GM23338 (cell line): ENCODE data around the gene KATNAL2. TPM values are rescaled to one million over a fixed set of nuclear protein-coding genes. Genes with fewer than 3 reads are reported as not detected.

Source experiments
- ATAC-seq: fragments of 200-7000 bp; cut with Tn5 transposase; 3 replicates; pipeline ENCODE4 v1.9.1; 2020
- DNase-seq: peaks from one replicate; pipeline ENCODE4 v3.0.0-alpha.2; 2015; ENCODE audit warnings: low spot score
- H2AFZ ChIP-seq: fragments of 200-600 bp; sonication (generic); 2 replicates; pipeline ENCODE4 v1.8.0; 2016; ENCODE audit warnings: antibody characterized with exemption, mild to moderate bottlenecking, moderate library complexity
- H3F3A ChIP-seq: fragments of 200-600 bp; sonication (generic); replicated peaks from 2 replicates; pipeline ENCODE4 v1.8.0; 2017; ENCODE audit warnings: antibody characterized with exemption, mixed run types, low read depth
- H3K27ac ChIP-seq: fragments of 200-600 bp; sonication (generic); 2 replicates; pipeline ENCODE4 v1.6.1; 2016; ENCODE audit warnings: low read depth
- H3K27me3 ChIP-seq: fragments of 200-600 bp; sonication (generic); 2 replicates; pipeline ENCODE4 v1.8.0; 2016; ENCODE audit warnings: mild to moderate bottlenecking, mixed run types, moderate library complexity; ENCODE audit not compliant: insufficient read depth
- H3K36me3 ChIP-seq: fragments of 200-600 bp; sonication (generic); 2 replicates; pipeline ENCODE4 v1.8.0; 2016; ENCODE audit warnings: mild to moderate bottlenecking; ENCODE audit not compliant: insufficient read depth
- H3K4me1 ChIP-seq: fragments of 200-600 bp; sonication (generic); 2 replicates; pipeline ENCODE4 v1.8.0; 2016; ENCODE audit warnings: mild to moderate bottlenecking, moderate library complexity; ENCODE audit not compliant: insufficient read depth
- H3K4me2 ChIP-seq: fragments of 200-600 bp; sonication (generic); 2 replicates; pipeline ENCODE4 v1.7.1; 2017; ENCODE audit warnings: mixed run types
- H3K4me3 ChIP-seq: fragments of 200-600 bp; sonication (generic); 2 replicates; pipeline ENCODE4 v1.6.1; 2016; ENCODE audit warnings: mixed run types
- H3K79me2 ChIP-seq: fragments of 200-600 bp; sonication (generic); replicated peaks from 2 replicates; pipeline ENCODE4 v1.8.0; 2017; ENCODE audit warnings: mild to moderate bottlenecking; ENCODE audit not compliant: insufficient read depth
- H3K9me2 ChIP-seq: fragments of 200-600 bp; sonication (generic); 2 replicates; pipeline ENCODE4 v1.8.0; 2017; ENCODE audit not compliant: insufficient read depth
- H4K20me1 ChIP-seq: fragments of 200-600 bp; sonication (generic); replicated peaks from 2 replicates; pipeline ENCODE4 v1.8.0; 2017; ENCODE audit warnings: mild to moderate bottlenecking; ENCODE audit not compliant: insufficient read depth
- H3K27ac Mint-ChIP-seq: 2 replicates; pipeline ENCODE4 v1.8.0; 2020; ENCODE audit warnings: inconsistent platforms, mild to moderate bottlenecking, moderate library complexity, mixed read lengths
- H3K27me3 Mint-ChIP-seq: 3 replicates; pipeline ENCODE4 v1.8.0; 2022; ENCODE audit warnings: low read depth, mild to moderate bottlenecking, moderate library complexity, mixed read lengths, inconsistent platforms; ENCODE audit not compliant: insufficient read depth, poor library complexity
- H3K36me3 Mint-ChIP-seq: 3 replicates; pipeline ENCODE4 v1.8.0; 2021; ENCODE audit warnings: low read depth, mild to moderate bottlenecking, inconsistent platforms, moderate library complexity, mixed read lengths
- H3K4me1 Mint-ChIP-seq: 3 replicates; pipeline ENCODE4 v1.8.0; 2020; ENCODE audit warnings: mild to moderate bottlenecking, inconsistent platforms, mixed read lengths
- H3K4me3 Mint-ChIP-seq: 3 replicates; pipeline ENCODE4 v1.8.0; 2021; ENCODE audit warnings: moderate library complexity, mild to moderate bottlenecking, inconsistent platforms, mixed read lengths
- H3K9me3 Mint-ChIP-seq: 3 replicates; pipeline ENCODE4 v1.8.0; 2020; ENCODE audit warnings: moderate library complexity, mild to moderate bottlenecking, inconsistent platforms, mixed read lengths
- CTCF ChIP-seq, 2 experiments: fragments of 200-600 bp in 1 of 2; sonication (generic) in 1 of 2; conservative IDR thresholded peaks; 2 replicates each; pipeline versions ENCODE4 v1.5.1 to v1.6.1; 2016 to 2017; ENCODE audit warnings: antibody characterized with exemption in 2 of 2, low read depth in 2 of 2, mild to moderate bottlenecking in 2 of 2, moderate library complexity in 1 of 2
- EZH2 ChIP-seq: fragments of 200-600 bp; sonication (generic); IDR thresholded peaks from one replicate; pipeline ENCODE4 v1.8.0; 2017; ENCODE audit warnings: antibody characterized with exemption, mild to moderate bottlenecking, low read depth; ENCODE audit not compliant: unreplicated experiment
- EZH2phosphoT487 ChIP-seq: fragments of 200-600 bp; sonication (generic); IDR thresholded peaks from one replicate; pipeline ENCODE4 v1.8.1; 2018; ENCODE audit warnings: antibody characterized with exemption; ENCODE audit not compliant: unreplicated experiment
- JUNB ChIP-seq: IDR thresholded peaks from one replicate; pipeline ENCODE4 v1.6.1; 2016; ENCODE audit warnings: antibody characterized with exemption; ENCODE audit not compliant: unreplicated experiment
- POLR2AphosphoS5 ChIP-seq: IDR thresholded peaks from 2 replicates; pipeline ENCODE4 v1.6.1; 2016; ENCODE audit warnings: antibody characterized with exemption, low read depth
- STAT1 ChIP-seq: IDR thresholded peaks from one replicate; pipeline ENCODE4 v1.6.1; 2016; ENCODE audit warnings: antibody characterized with exemption; ENCODE audit not compliant: unreplicated experiment
- ZNF114 ChIP-seq: fragments of 250-450 bp; sonication (Bioruptor Pico); IDR thresholded peaks from 2 replicates; pipeline ENCODE4 v1.5.0; 2020; ENCODE audit warnings: mild to moderate bottlenecking, moderate library complexity
- polyA plus RNA-seq: library from polyadenylated mRNA; unstranded; fragments of >200 nt; fragmentation: Nextera tagmentation; extraction: Ambion mirVana; gene quantifications from 2 replicates; pipeline ENCODE4 v1.2.1, GENCODE V29; 2016
- total RNA-seq: library from RNA; depleted of rRNA; stranded (reverse); fragments of >200 nt; shearing (Covaris generic); gene quantifications from 2 replicates; pipeline ENCODE4 v1.2.3, GENCODE V29; 2014
- TF ChIP-seq, protein P1 (sequence below): IDR thresholded peaks from 2 replicates; pipeline ENCODE4 v1.6.1; 2016; ENCODE audit warnings: antibody characterized with exemption
- TF ChIP-seq, protein P2 (sequence below): fragments of 250-450 bp; sonication (Bioruptor Pico); IDR thresholded peaks from 2 replicates; pipeline ENCODE4 v1.5.0; 2020; ENCODE audit warnings: mild to moderate bottlenecking, moderate library complexity

The KATNAL2 gene
- total and polyA plus RNA-seq, 2 experiments from 2014 or later = 11.8 TPM

DNA sequence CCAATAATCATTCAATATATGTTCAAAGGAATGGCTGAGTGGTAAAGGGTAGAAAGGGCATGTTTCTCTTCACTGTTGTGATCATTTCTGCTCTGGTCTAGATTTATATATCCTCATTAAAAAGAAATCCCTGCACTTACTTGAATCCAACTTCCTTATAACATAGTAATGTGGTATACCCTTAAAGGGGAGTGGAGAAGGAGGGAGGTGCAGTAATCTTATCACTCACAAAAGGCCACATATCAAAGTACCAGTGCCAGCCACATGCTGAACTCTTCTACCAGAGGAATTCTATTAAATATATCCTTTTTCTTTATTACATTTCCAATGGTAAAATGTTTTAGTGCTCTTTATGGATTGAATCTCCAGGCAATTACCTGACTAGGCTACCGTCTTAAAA, 3.3 kb downstream of the KATNAL2 start (continued):
- TF ChIP-seq POLR2AphosphoS5 = no peak
- no peak for TF ChIP-seq EZH2
- TF ChIP-seq STAT1 = no peak

DNA sequence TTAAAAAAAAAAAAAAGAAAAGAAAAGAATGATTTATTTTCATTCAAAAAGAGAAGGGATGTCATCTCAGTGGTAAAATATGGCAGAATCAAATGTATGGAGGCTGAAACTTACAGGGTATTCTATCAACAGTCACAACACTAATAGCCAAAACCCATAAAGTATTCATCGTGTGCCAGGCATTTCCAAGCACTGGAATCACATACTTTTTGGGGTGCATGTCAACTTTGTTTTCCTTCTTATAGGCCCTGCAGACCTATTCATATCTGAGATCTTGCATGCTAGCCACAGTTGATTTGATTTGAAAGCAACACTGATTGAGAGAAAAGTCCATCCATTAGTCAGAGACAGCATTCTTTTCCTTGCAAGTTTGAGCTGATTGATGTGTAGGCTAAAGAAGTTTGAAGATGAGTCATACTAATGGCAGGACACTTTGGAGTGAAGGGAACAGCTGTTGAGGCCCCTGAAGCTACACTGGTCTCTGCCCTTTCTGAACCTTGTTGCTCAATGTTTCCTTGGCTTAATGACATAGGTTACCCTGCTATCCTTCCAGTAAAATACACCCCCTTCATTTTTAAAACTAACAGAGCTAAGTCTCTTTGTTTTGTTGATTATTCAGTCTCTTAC, 22.0 kb downstream of the KATNAL2 start:
- Histone ChIP-seq H3F3A (no peaks in the 10 kb centered on the region), H2AFZ (no peak overlapping the region), H3K27me3 (no peaks in the 10 kb centered on the region), H3K79me2 (no peaks in the 10 kb centered on the region), H3K9me2 (no peaks in the 10 kb centered on the region), H4K20me1 (no peaks in the 10 kb centered on the region), H3K4me1 (peaks cover 8% of the 10 kb centered on the region), H3K27ac (no peak overlapping the region), H3K4me2 (no peak overlapping the region), H3K36me3 (no peaks in the 10 kb centered on the region), H3K4me3 (no peak overlapping the region)
- H3K9me3 Mint-ChIP-seq = no peaks in the 10 kb centered on the region
- no peaks in the 10 kb centered on the region for H3K36me3 Mint-ChIP-seq
- H3K27ac Mint-ChIP-seq = no peak overlapping the region
- H3K4me1 Mint-ChIP-seq = peaks cover 9% of the 10 kb centered on the region; the same call in 2 of the 3 replicates
- no peak overlapping the region for H3K4me3 Mint-ChIP-seq
- H3K27me3 Mint-ChIP-seq = no peaks in the 10 kb centered on the region
- DNase-seq (peak; percentile 10), ATAC-seq (no peak; the same call in 2 of the 3 replicates)
- TF ChIP-seq CTCF (conservative IDR thresholded peaks at IDR 0.05; ENCODE audit: low read depth in 2 of 2) (no peak), EZH2phosphoT487 (no peak), JUNB (no peak), POLR2AphosphoS5 (no peak), ZNF114 (no peak)
- TF ChIP-seq, protein P1, sequence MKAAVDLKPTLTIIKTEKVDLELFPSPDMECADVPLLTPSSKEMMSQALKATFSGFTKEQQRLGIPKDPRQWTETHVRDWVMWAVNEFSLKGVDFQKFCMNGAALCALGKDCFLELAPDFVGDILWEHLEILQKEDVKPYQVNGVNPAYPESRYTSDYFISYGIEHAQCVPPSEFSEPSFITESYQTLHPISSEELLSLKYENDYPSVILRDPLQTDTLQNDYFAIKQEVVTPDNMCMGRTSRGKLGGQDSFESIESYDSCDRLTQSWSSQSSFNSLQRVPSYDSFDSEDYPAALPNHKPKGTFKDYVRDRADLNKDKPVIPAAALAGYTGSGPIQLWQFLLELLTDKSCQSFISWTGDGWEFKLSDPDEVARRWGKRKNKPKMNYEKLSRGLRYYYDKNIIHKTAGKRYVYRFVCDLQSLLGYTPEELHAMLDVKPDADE = no peak
- TF ChIP-seq, protein P2, sequence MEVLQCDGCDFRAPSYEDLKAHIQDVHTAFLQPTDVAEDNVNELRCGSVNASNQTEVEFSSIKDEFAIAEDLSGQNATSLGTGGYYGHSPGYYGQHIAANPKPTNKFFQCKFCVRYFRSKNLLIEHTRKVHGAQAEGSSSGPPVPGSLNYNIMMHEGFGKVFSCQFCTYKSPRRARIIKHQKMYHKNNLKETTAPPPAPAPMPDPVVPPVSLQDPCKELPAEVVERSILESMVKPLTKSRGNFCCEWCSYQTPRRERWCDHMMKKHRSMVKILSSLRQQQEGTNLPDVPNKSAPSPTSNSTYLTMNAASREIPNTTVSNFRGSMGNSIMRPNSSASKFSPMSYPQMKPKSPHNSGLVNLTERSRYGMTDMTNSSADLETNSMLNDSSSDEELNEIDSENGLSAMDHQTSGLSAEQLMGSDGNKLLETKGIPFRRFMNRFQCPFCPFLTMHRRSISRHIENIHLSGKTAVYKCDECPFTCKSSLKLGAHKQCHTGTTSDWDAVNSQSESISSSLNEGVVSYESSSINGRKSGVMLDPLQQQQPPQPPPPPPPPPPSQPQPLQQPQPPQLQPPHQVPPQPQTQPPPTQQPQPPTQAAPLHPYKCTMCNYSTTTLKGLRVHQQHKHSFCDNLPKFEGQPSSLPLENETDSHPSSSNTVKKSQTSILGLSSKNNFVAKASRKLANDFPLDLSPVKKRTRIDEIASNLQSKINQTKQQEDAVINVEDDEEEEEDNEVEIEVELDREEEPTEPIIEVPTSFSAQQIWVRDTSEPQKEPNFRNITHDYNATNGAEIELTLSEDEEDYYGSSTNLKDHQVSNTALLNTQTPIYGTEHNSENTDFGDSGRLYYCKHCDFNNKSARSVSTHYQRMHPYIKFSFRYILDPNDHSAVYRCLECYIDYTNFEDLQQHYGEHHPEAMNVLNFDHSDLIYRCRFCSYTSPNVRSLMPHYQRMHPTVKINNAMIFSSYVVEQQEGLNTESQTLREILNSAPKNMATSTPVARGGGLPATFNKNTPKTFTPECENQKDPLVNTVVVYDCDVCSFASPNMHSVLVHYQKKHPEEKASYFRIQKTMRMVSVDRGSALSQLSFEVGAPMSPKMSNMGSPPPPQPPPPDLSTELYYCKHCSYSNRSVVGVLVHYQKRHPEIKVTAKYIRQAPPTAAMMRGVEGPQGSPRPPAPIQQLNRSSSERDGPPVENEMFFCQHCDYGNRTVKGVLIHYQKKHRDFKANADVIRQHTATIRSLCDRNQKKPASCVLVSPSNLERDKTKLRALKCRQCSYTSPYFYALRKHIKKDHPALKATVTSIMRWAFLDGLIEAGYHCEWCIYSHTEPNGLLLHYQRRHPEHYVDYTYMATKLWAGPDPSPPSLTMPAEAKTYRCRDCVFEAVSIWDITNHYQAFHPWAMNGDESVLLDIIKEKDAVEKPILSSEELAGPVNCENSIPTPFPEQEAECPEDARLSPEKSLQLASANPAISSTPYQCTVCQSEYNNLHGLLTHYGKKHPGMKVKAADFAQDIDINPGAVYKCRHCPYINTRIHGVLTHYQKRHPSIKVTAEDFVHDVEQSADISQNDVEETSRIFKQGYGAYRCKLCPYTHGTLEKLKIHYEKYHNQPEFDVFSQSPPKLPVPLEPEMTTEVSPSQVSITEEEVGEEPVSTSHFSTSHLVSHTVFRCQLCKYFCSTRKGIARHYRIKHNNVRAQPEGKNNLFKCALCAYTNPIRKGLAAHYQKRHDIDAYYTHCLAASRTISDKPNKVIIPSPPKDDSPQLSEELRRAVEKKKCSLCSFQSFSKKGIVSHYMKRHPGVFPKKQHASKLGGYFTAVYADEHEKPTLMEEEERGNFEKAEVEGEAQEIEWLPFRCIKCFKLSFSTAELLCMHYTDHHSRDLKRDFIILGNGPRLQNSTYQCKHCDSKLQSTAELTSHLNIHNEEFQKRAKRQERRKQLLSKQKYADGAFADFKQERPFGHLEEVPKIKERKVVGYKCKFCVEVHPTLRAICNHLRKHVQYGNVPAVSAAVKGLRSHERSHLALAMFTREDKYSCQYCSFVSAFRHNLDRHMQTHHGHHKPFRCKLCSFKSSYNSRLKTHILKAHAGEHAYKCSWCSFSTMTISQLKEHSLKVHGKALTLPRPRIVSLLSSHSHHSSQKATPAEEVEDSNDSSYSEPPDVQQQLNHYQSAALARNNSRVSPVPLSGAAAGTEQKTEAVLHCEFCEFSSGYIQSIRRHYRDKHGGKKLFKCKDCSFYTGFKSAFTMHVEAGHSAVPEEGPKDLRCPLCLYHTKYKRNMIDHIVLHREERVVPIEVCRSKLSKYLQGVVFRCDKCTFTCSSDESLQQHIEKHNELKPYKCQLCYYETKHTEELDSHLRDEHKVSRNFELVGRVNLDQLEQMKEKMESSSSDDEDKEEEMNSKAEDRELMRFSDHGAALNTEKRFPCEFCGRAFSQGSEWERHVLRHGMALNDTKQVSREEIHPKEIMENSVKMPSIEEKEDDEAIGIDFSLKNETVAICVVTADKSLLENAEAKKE (CRISPR knock-in tag) = no peak
